ENCODE measurements around the gene NR2C1.
"Not testable (repeated sequence)": the region's sequence is repeated elsewhere in the genome, so short reads cannot be mapped to it uniquely, and the experiment has no call there.

NR2C1 gene

GRCh38 chr12:95072900-95073697 lies at the start of gene NR2C1:
NR2C1 (minus strand) TSS chr12:95073618; CDS start chr12:95067384, 6,234 bp downstream.
- in situ Hi-C loops (cut with HindIII; ENCODE audit: low sequenced_read_pairs): loop anchor here (5.0 kb wide), 2 partner anchors 86 to 201 kb away; no protein-coding TSS in a partner anchor

DNA sequence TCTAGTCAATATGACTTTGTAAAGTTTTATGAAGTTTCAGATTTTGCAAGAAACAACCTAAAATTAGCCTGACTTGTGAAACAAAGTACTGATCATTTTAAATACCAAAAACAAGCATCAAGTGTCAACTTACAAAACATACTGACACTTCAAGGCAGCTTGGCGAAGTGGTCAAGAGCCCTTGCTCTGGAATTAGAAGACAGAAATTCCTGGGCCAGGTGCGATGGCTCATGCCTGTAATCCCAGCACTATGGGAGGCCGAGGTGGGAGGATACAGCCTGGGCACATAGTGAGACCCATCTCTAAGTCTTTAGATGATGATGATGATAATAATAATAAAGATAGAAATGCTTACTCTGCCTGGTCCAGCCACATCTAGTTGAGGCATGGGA lies 45.4 kb upstream of the NR2C1 start:
- in situ Hi-C loops (cut with HindIII; ENCODE audit: low sequenced_read_pairs): loop anchor here (10.0 kb wide), 1 partner anchor 166 kb away; no protein-coding TSS in a partner anchor

DNA sequence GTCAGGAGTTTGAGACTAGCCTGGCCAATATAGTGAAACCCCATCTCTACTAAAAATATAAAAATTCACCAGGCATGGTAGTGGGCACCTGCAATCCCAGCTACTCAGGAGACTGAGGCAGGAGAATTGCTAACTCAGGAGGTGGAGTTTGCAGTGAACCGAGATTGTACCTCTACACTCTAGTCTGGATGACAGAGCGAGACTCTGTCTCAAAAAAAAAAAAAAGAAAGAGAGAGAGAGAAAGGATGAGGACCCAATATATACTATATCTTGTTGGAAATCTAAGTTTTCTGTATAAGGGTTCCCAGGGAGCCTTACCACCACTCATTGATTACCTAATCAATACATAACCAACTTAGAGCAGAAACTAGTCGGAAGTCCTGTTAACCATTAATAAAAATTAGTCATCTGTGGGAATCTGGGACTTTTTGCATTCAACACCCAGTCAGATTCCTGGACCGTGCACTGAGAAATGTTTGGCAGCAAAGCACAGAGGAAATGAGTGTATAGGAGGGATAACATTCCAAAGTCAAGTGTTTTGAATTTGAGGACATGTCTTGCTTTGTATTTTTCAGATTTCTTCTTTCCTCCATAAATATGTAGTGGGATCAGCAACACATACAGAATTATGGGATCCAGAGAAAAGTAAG lies 44.8 kb upstream of the NR2C1 start:
- in situ Hi-C loops (cut with HindIII; ENCODE audit: low sequenced_read_pairs): loop anchor here (10.0 kb wide), 1 partner anchor 167 kb away; no protein-coding TSS in a partner anchor

- in situ Hi-C loops (cut with HindIII; ENCODE audit: low sequenced_read_pairs): loop anchor here (10.0 kb wide), 1 partner anchor 168 kb away; no protein-coding TSS in a partner anchor
Measured at GRCh38 chr12:95117178-95117599, 43.8 kb upstream of the NR2C1 start.

- in situ Hi-C loops (cut with HindIII; ENCODE audit: low sequenced_read_pairs): loop anchor here (10.0 kb wide), 1 partner anchor 168 kb away; no protein-coding TSS in a partner anchor
Measured at GRCh38 chr12:95116773-95117172, 43.4 kb upstream of the NR2C1 start.

- in situ Hi-C loops (cut with HindIII; ENCODE audit: low sequenced_read_pairs): loop anchor here (10.0 kb wide), 1 partner anchor 168 kb away; no protein-coding TSS in a partner anchor
Measured at GRCh38 chr12:95116341-95116740, 42.9 kb upstream of the NR2C1 start.

- in situ Hi-C loops (cut with HindIII; ENCODE audit: low sequenced_read_pairs): loop anchor here (10.0 kb wide), 1 partner anchor 169 kb away; no protein-coding TSS in a partner anchor
Measured at GRCh38 chr12:95115641-95116040, 42.2 kb upstream of the NR2C1 start.

- in situ Hi-C loops (cut with HindIII; ENCODE audit: low sequenced_read_pairs): loop anchor here (10.0 kb wide), 1 partner anchor 170 kb away; no protein-coding TSS in a partner anchor
Measured at GRCh38 chr12:95114766-95115405, 41.5 kb upstream of the NR2C1 start.

- in situ Hi-C loops (cut with HindIII; ENCODE audit: low sequenced_read_pairs): no loop called here
Measured at GRCh38 chr12:95107362-95107761, 33.9 kb upstream of the NR2C1 start.

DNA sequence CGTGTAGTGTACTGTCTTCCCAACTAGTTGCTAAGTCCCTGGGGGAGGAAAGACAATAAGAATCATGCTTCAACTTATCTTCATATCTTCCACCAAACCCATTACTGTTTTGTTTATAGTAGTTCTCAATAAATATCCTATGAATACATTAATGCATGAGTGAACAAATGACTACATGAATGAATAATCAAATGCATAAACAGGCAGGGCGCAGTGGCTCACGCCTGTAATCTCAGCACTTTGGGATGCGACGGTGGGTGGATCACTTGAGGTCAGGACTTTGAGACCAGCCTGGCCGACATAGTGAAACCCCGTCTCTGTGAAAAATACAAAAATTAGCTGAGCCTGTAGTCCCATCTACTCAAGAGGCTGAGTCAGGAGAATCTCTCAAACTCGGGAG lies 32.1 kb upstream of the NR2C1 start:
- in situ Hi-C loops (cut with HindIII; ENCODE audit: low sequenced_read_pairs): no loop called here

DNA sequence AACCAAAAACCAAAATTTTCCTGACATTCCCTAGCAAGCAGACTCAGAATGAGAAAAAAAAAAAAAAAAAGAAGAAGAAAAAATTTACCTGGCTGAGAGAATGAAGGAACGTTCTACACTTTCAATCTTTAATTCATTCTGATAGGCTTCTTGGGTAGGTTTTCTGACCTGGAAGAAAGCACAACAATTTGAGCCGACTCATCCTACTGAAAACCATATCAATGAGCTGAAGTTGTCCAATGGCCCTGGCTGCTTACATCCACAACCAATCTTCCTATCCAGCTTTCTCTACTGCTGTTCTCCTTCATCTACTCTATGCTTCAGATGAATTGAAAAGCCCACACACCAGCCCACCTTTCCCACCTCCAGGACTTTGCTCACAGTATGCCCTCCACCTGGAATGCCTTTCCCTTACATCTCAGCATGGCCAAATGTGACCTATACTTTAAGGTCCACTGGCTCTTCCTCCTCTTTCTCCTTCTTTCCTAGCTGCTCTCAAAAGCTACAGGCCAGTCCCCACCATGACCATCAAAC lies 31.6 kb upstream of the NR2C1 start:
- in situ Hi-C loops (cut with HindIII; ENCODE audit: low sequenced_read_pairs): no loop called here

DNA sequence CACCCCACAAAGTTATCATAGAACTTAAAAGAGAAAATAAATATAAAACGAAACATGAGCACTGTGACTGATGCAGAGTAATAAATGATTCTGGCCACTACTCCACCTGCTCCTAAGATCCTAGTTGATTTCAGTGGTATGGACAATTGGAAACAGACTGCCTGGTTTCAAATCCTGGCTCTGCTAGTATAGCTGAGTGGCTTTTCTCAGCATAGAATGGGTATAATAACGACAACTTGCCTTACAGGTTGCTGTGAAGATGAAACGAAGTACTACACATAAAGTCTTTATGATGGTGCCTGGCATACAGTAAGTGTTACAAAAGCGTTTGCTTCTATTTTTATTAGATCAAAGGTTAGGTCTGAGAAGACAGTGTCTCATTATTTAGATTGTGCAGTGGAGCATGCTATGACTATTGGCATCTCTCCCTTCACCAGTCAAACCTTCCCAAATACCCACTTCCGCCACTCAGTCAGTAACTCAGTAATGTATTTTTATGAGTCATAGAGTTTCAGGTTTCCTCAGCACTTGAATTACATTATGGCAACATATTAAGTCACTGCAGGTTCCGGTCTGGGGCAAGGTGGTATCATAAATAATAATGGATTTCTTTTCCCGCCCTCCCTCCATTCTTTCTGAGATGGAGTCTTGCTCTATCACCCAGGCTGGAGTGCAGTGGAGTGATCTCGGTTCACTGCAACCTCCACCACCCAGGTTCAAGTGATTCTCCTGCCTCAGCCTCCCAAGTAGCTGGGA lies 29.7 kb upstream of the NR2C1 start:
- in situ Hi-C loops (cut with HindIII; ENCODE audit: low sequenced_read_pairs): no loop called here

GRCh38 chr12:95101957-95102356 lies 28.5 kb upstream of the NR2C1 start:
- in situ Hi-C loops (cut with HindIII; ENCODE audit: low sequenced_read_pairs): not testable (repeated sequence)

- in situ Hi-C loops (cut with HindIII; ENCODE audit: low sequenced_read_pairs): no loop called here
Measured at GRCh38 chr12:95100264-95101190, 27.1 kb upstream of the NR2C1 start.

- in situ Hi-C loops (cut with HindIII; ENCODE audit: low sequenced_read_pairs): no loop called here
Measured at GRCh38 chr12:95099270-95099790, 25.9 kb upstream of the NR2C1 start.

GRCh38 chr12:95096852-95097251 lies 23.4 kb upstream of the NR2C1 start:
- in situ Hi-C loops (cut with HindIII; ENCODE audit: low sequenced_read_pairs): no loop called here

DNA sequence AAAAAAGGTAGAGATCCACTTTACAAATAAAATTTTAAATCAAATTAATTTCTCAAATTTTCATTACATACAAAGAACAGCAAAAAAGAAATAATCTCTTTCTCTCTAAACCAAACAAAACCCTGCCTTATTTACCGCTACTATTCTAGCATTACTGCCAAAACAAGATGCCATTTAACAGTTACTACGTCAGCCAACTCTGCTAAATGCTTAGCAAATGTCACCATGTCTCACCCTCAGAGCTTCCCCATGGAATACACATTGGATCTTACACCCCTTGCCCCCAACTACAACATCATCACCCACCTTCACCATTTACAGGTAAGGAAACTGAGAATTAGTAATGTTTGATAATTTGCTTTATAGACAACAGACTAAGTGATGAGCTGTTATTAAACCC lies 23.0 kb upstream of the NR2C1 start:
- in situ Hi-C loops (cut with HindIII; ENCODE audit: low sequenced_read_pairs): no loop called here

DNA sequence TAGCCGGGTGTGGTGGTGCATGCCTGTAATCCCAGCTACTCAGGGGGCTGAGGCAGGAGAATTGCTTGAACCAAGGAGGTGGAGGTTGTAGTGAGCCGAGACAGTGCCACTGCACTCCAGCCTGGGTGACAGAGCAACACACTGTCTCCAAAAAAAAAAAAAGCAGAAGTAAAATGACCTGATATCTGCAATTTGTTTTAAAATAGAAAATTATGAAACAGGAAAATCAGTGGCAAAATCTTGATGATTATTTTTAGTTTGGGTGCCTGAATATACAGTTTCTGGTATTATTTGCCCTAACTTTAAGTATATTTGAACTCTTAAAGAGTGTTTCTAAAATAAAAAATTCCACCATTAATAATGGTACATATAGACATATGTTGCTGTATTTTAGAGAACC lies 22.4 kb upstream of the NR2C1 start:
- in situ Hi-C loops (cut with HindIII; ENCODE audit: low sequenced_read_pairs): not testable (repeated sequence)

DNA sequence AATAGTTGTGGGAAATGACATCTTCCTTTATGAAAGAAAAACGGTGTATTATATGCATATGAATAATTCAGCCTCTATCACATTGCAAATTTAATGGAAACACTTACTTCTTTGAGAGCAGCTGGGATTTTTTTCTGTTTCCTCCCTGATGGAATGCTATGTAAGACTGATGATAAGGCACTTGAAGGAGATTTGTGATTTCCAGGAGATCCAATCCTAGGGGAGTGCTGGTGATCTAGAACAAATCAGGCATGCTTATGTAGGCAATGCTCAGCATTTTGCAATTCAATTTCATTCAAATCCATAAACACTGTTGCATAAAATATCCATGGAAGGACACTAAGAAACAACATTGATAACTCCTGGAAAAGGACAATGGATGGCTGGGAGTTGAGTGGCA lies 16.0 kb upstream of the NR2C1 start:
- in situ Hi-C loops (cut with HindIII; ENCODE audit: low sequenced_read_pairs): no loop called here

Data from endothelial cell of hepatic sinusoid (primary cell).